ENCODE results near the gene IRX1.

Gene IRX1

GRCh38 chr5:3601061-3601710, 5.6 kb downstream of the IRX1 start:
- Histone ChIP-seq H3K4me3 (ENCODE audit: low read depth in 1 of 2, low read length in 2 of 2) (no peak overlapping the region), H3K27me3 (ENCODE audit: control insufficient read depth in 1 of 2, insufficient read depth in 2 of 2, low read length in 2 of 2) (peaks cover 38 to 51% of the 10 kb centered on the region in 2 donors), H3K4me1 (ENCODE audit: control insufficient read depth in 1 of 2, insufficient read depth in 2 of 2, low read length in 2 of 2) (no peaks in the 10 kb centered on the region), H3K36me3 (ENCODE audit: control insufficient read depth in 1 of 2, insufficient read depth in 2 of 2, low read length in 2 of 2) (no peaks in the 10 kb centered on the region), H3K9ac (ENCODE audit: low read depth in 1 of 2, low read length in 2 of 2) (no peak overlapping the region), H3K9me3 (ENCODE audit: control insufficient read depth in 1 of 2, low read length in 2 of 2) (no peaks in the 10 kb centered on the region), H3K27ac (ENCODE audit: low read depth, low read length) (no peak overlapping the region)

GRCh38 chr5:3601911-3602782, 6.5 kb downstream of the IRX1 start:
- H3K27me3 ChIP-seq (ENCODE audit: control insufficient read depth in 1 of 2, insufficient read depth in 2 of 2, low read length in 2 of 2): peaks cover 30 to 43% of the 10 kb centered on the region in 2 donors
- H3K9ac ChIP-seq (ENCODE audit: low read depth in 1 of 2, low read length in 2 of 2): no peak overlapping the region
- no peaks in the 10 kb centered on the region for H3K4me1 ChIP-seq (ENCODE audit: control insufficient read depth in 1 of 2, insufficient read depth in 2 of 2, low read length in 2 of 2)
- no peak overlapping the region for H3K27ac ChIP-seq (ENCODE audit: low read depth, low read length)
- H3K36me3 ChIP-seq (ENCODE audit: control insufficient read depth in 1 of 2, insufficient read depth in 2 of 2, low read length in 2 of 2): no peaks in the 10 kb centered on the region
- no peaks in the 10 kb centered on the region for H3K9me3 ChIP-seq (ENCODE audit: control insufficient read depth in 1 of 2, low read length in 2 of 2)
- no peak overlapping the region for H3K4me3 ChIP-seq (ENCODE audit: low read depth in 1 of 2, low read length in 2 of 2)

GRCh38 chr5:3602785-3603502, 7.3 kb downstream of the IRX1 start:
- H3K9me3 ChIP-seq (ENCODE audit: control insufficient read depth in 1 of 2, low read length in 2 of 2): no peaks in the 10 kb centered on the region
- H3K36me3 ChIP-seq (ENCODE audit: control insufficient read depth in 1 of 2, insufficient read depth in 2 of 2, low read length in 2 of 2): no peaks in the 10 kb centered on the region
- peaks cover 30 to 43% of the 10 kb centered on the region in 2 donors for H3K27me3 ChIP-seq (ENCODE audit: control insufficient read depth in 1 of 2, insufficient read depth in 2 of 2, low read length in 2 of 2)
- no peaks in the 10 kb centered on the region for H3K4me1 ChIP-seq (ENCODE audit: control insufficient read depth in 1 of 2, insufficient read depth in 2 of 2, low read length in 2 of 2)
- H3K9ac ChIP-seq (ENCODE audit: low read depth in 1 of 2, low read length in 2 of 2): no peak overlapping the region
- no peak overlapping the region for H3K4me3 ChIP-seq (ENCODE audit: low read depth in 1 of 2, low read length in 2 of 2)
- H3K27ac ChIP-seq (ENCODE audit: low read depth, low read length): no peak overlapping the region

GRCh38 chr5:3604501-3604900, 8.9 kb downstream of the IRX1 start:
- H3K36me3 ChIP-seq (ENCODE audit: control insufficient read depth in 1 of 2, insufficient read depth in 2 of 2, low read length in 2 of 2): no peaks in the 10 kb centered on the region
- H3K27me3 ChIP-seq (ENCODE audit: control insufficient read depth in 1 of 2, insufficient read depth in 2 of 2, low read length in 2 of 2): peaks cover 28 to 34% of the 10 kb centered on the region in 2 donors
- no peaks in the 10 kb centered on the region for H3K4me1 ChIP-seq (ENCODE audit: control insufficient read depth in 1 of 2, insufficient read depth in 2 of 2, low read length in 2 of 2)

GRCh38 chr5:3605298-3606010, 9.8 kb downstream of the IRX1 start:
- no peaks in the 10 kb centered on the region for H3K9me3 ChIP-seq (ENCODE audit: control insufficient read depth in 1 of 2, low read length in 2 of 2)
- peaks cover 24 to 28% of the 10 kb centered on the region in 2 donors for H3K27me3 ChIP-seq (ENCODE audit: control insufficient read depth in 1 of 2, insufficient read depth in 2 of 2, low read length in 2 of 2)

More at GRCh38 chr5:3604501-3604900, 8.9 kb downstream of the IRX1 start:
- no peak overlapping the region for H3K9ac ChIP-seq (ENCODE audit: low read depth in 1 of 2, low read length in 2 of 2)
- no peaks in the 10 kb centered on the region for H3K9me3 ChIP-seq (ENCODE audit: control insufficient read depth in 1 of 2, low read length in 2 of 2)
- H3K4me3 ChIP-seq (ENCODE audit: low read depth in 1 of 2, low read length in 2 of 2): no peak overlapping the region
- no peak overlapping the region for H3K27ac ChIP-seq (ENCODE audit: low read depth, low read length)

GRCh38 chr5:3606121-3606831, 10.6 kb downstream of the IRX1 start:
- no peaks in the 10 kb centered on the region for H3K36me3 ChIP-seq (ENCODE audit: control insufficient read depth in 1 of 2, insufficient read depth in 2 of 2, low read length in 2 of 2)
- no peak overlapping the region for H3K4me3 ChIP-seq (ENCODE audit: low read depth in 1 of 2, low read length in 2 of 2)
- H3K9me3 ChIP-seq (ENCODE audit: control insufficient read depth in 1 of 2, low read length in 2 of 2): no peaks in the 10 kb centered on the region
- peaks cover 23 to 25% of the 10 kb centered on the region in 2 donors for H3K27me3 ChIP-seq (ENCODE audit: control insufficient read depth in 1 of 2, insufficient read depth in 2 of 2, low read length in 2 of 2)
- H3K9ac ChIP-seq (ENCODE audit: low read depth in 1 of 2, low read length in 2 of 2): no peak overlapping the region
- H3K4me1 ChIP-seq (ENCODE audit: control insufficient read depth in 1 of 2, insufficient read depth in 2 of 2, low read length in 2 of 2): no peaks in the 10 kb centered on the region
- H3K27ac ChIP-seq (ENCODE audit: low read depth, low read length): no peak overlapping the region

More at GRCh38 chr5:3605298-3606010, 9.8 kb downstream of the IRX1 start:
- Histone ChIP-seq H3K27ac (ENCODE audit: low read depth, low read length) (no peak overlapping the region), H3K9ac (ENCODE audit: low read depth in 1 of 2, low read length in 2 of 2) (no peak overlapping the region), H3K4me1 (ENCODE audit: control insufficient read depth in 1 of 2, insufficient read depth in 2 of 2, low read length in 2 of 2) (no peaks in the 10 kb centered on the region), H3K4me3 (ENCODE audit: low read depth in 1 of 2, low read length in 2 of 2) (no peak overlapping the region), H3K36me3 (ENCODE audit: control insufficient read depth in 1 of 2, insufficient read depth in 2 of 2, low read length in 2 of 2) (no peaks in the 10 kb centered on the region)

- peaks cover 11 to 15% of the 10 kb centered on the region in 2 donors for H3K27me3 ChIP-seq (ENCODE audit: control insufficient read depth in 1 of 2, insufficient read depth in 2 of 2, low read length in 2 of 2)
- H3K4me1 ChIP-seq (ENCODE audit: control insufficient read depth in 1 of 2, insufficient read depth in 2 of 2, low read length in 2 of 2): no peaks in the 10 kb centered on the region
- H3K9ac ChIP-seq (ENCODE audit: low read depth in 1 of 2, low read length in 2 of 2): no peak overlapping the region
- no peaks in the 10 kb centered on the region for H3K36me3 ChIP-seq (ENCODE audit: control insufficient read depth in 1 of 2, insufficient read depth in 2 of 2, low read length in 2 of 2)
- no peak overlapping the region for H3K4me3 ChIP-seq (ENCODE audit: low read depth in 1 of 2, low read length in 2 of 2)
- H3K9me3 ChIP-seq (ENCODE audit: control insufficient read depth in 1 of 2, low read length in 2 of 2): no peaks in the 10 kb centered on the region
- H3K27ac ChIP-seq (ENCODE audit: low read depth, low read length): no peak overlapping the region
Measured at GRCh38 chr5:3607541-3608181, 12.0 kb downstream of the IRX1 start.

- Histone ChIP-seq H3K9ac (ENCODE audit: low read depth in 1 of 2, low read length in 2 of 2) (no peak overlapping the region), H3K4me1 (ENCODE audit: control insufficient read depth in 1 of 2, insufficient read depth in 2 of 2, low read length in 2 of 2) (no peaks in the 10 kb centered on the region), H3K4me3 (ENCODE audit: low read depth in 1 of 2, low read length in 2 of 2) (no peak overlapping the region), H3K27me3 (ENCODE audit: control insufficient read depth in 1 of 2, insufficient read depth in 2 of 2, low read length in 2 of 2) (peaks cover 4 to 5% of the 10 kb centered on the region in 2 donors), H3K36me3 (ENCODE audit: control insufficient read depth in 1 of 2, insufficient read depth in 2 of 2, low read length in 2 of 2) (no peaks in the 10 kb centered on the region), H3K27ac (ENCODE audit: low read depth, low read length) (no peak overlapping the region), H3K9me3 (ENCODE audit: control insufficient read depth in 1 of 2, low read length in 2 of 2) (no peaks in the 10 kb centered on the region)
Measured at GRCh38 chr5:3609120-3609681, 13.6 kb downstream of the IRX1 start.

GRCh38 chr5:3612591-3613042, 17.0 kb downstream of the IRX1 start:
- Histone ChIP-seq H3K9ac (ENCODE audit: low read depth in 1 of 2, low read length in 2 of 2) (no peak overlapping the region), H3K27ac (ENCODE audit: low read depth, low read length) (no peak overlapping the region), H3K4me3 (ENCODE audit: low read depth in 1 of 2, low read length in 2 of 2) (no peak overlapping the region), H3K4me1 (ENCODE audit: control insufficient read depth in 1 of 2, insufficient read depth in 2 of 2, low read length in 2 of 2) (no peaks in the 10 kb centered on the region), H3K36me3 (ENCODE audit: control insufficient read depth in 1 of 2, insufficient read depth in 2 of 2, low read length in 2 of 2) (no peaks in the 10 kb centered on the region), H3K27me3 (ENCODE audit: control insufficient read depth in 1 of 2, insufficient read depth in 2 of 2, low read length in 2 of 2) (peaks cover 3 to 5% of the 10 kb centered on the region in 2 donors), H3K9me3 (ENCODE audit: control insufficient read depth in 1 of 2, low read length in 2 of 2) (no peaks in the 10 kb centered on the region)

Data from duodenal mucosa (tissue), 2 donors.